Gastrocnemius medialis (tissue), 4 donors: ENCODE data around the gene RASAL3. TPM values are rescaled to one million over a fixed set of nuclear protein-coding genes. Genes with fewer than 3 reads are reported as not detected.
"Not testable (repeated sequence)": the region's sequence is repeated elsewhere in the genome, so short reads cannot be mapped to it uniquely, and the experiment has no call there.

Experiments
- ATAC-seq, 2 donors: fragments of 150-250 bp; one replicate each; pipeline ENCODE4 v1.9.1; 2016
- DNase-seq, 2 donors: peaks; one replicate each; pipeline ENCODE4 v3.0.0-alpha.2; 2019
- H3K27ac ChIP-seq, 4 donors: fragments of 200-600 bp; sonication (generic); 1 replicate in 1 of 4; 2 replicates in 3 of 4; pipeline ENCODE4 v1.5.1; 2016 to 2018; ENCODE audit warnings: mild to moderate bottlenecking in 2 of 4, moderate library complexity in 1 of 4
- H3K27me3 ChIP-seq, 3 donors: fragments of 200-600 bp; sonication (generic) in 2 of 3; 1 replicate in 1 of 3; 2 replicates in 2 of 3; pipeline versions ENCODE4 v1.5.1 to v1.6.0; 2016 to 2019; ENCODE audit warnings: mild to moderate bottlenecking in 1 of 3, moderate library complexity in 1 of 3
- H3K36me3 ChIP-seq, 2 donors: fragments of 200-600 bp; sonication (generic) in 1 of 2; one replicate each; pipeline ENCODE4 v1.5.1; 2017 to 2018
- H3K4me1 ChIP-seq, 2 donors: fragments of 200-600 bp; sonication (generic) in 1 of 2; one replicate each; pipeline ENCODE4 v1.5.1; 2016 to 2017; ENCODE audit warnings: mild to moderate bottlenecking in 2 of 2
- H3K4me3 ChIP-seq, 4 donors: fragments of 200-600 bp; sonication (generic) in 3 of 4; 1 replicate in 1 of 4; 2 replicates in 3 of 4; pipeline ENCODE4 v1.5.1; 2016 to 2019; ENCODE audit warnings: mild to moderate bottlenecking in 2 of 4
- H3K9me3 ChIP-seq, 3 donors: fragments of 200-600 bp; sonication (generic) in 2 of 3; 1 replicate in 1 of 3; 2 replicates in 2 of 3; pipeline ENCODE4 v1.5.1; 2016 to 2019
- CTCF ChIP-seq, 5 experiments: fragments of 450-650 bp in 3 of 5; fragments of 200-600 bp in 2 of 5; sonication (generic) in 2 of 5; IDR thresholded peaks in 4 of 5; conservative IDR thresholded peaks in 1 of 5; 1 replicate in 4 of 5; 2 replicates in 1 of 5; pipeline ENCODE4 v1.5.1; 2016 to 2019; ENCODE audit warnings: antibody characterized with exemption in 5 of 5, mild to moderate bottlenecking in 3 of 5, moderate library complexity in 3 of 5
- POLR2A ChIP-seq, 2 donors: fragments of 450-650 bp; IDR thresholded peaks; one replicate each; pipeline ENCODE4 v1.6.1; 2017; ENCODE audit warnings: antibody characterized with exemption in 2 of 2, mild to moderate bottlenecking in 2 of 2, moderate library complexity in 2 of 2
- in situ Hi-C, 4 donors: fragments of 200-750 bp; cut with MboI; loops; one replicate each; pipeline versions ENCODE4 v1.15.0 to v1.8.0; 2017; ENCODE audit warnings: low sequenced_read_pairs in 4 of 4
- intact Hi-C: fragments of 100-400 bp; cut with DNase I; formaldehyde crosslinking; loops from one replicate; pipeline ENCODE4 v1.15.1; 2023; ENCODE audit warnings: low total_unique reads
- total RNA-seq, 4 donors: library from RNA; depleted of rRNA; stranded (reverse); fragments of >200 nt; gene quantifications; one replicate each; pipeline versions ENCODE4 v1.1.0 to v1.2.3, GENCODE V29; 2016

Gene RASAL3
- total RNA-seq, 4 donors from 2014 or later: 0.36 to 1.6 (median 0.38) TPM; not detected in 1

GRCh38 chr19:15475611-15476010 lies 11.3 kb upstream of the RASAL3 start:
- no peak overlapping the region for H3K4me3 ChIP-seq
- intact Hi-C loops: no loop called here

GRCh38 chr19:15475169-15475568 lies 10.8 kb upstream of the RASAL3 start:
- intact Hi-C loops (no loop called here), in situ Hi-C loops (loop anchor here in 1 of 4 donors (10.0 kb wide), 1 partner anchor 80 kb away; no protein-coding TSS in a partner anchor)
- no peak for DNase-seq
- no peak for ATAC-seq
- Histone ChIP-seq H3K36me3 (no peaks in the 10 kb centered on the region), H3K27ac (no peak overlapping the region), H3K4me1 (no peaks in the 10 kb centered on the region), H3K27me3 (peaks cover 11 to 19% (median 18%) of the 10 kb centered on the region in 3 donors), H3K9me3 (no peaks in the 10 kb centered on the region), H3K4me3 (no peak overlapping the region)
- TF ChIP-seq POLR2A (IDR thresholded peaks at IDR 0.05) (no peak), CTCF (IDR thresholded peaks at IDR 0.05 in 4 of 5, conservative IDR thresholded peaks at IDR 0.05 in 1 of 5) (no peak)

More at GRCh38 chr19:15475611-15476010, 11.3 kb upstream of the RASAL3 start:
- Histone ChIP-seq H3K9me3 (no peaks in the 10 kb centered on the region), H3K36me3 (no peaks in the 10 kb centered on the region), H3K4me1 (no peaks in the 10 kb centered on the region), H3K27ac (no peak overlapping the region), H3K27me3 (peaks cover 8 to 14% (median 14%) of the 10 kb centered on the region in 3 donors)
- in situ Hi-C loops: loop anchor here in 1 of 4 donors (10.0 kb wide), 1 partner anchor 79 kb away; no protein-coding TSS in a partner anchor
- DNase-seq (no peak), ATAC-seq (no peak)
- TF ChIP-seq POLR2A (IDR thresholded peaks at IDR 0.05) (no peak), CTCF (IDR thresholded peaks at IDR 0.05 in 4 of 5, conservative IDR thresholded peaks at IDR 0.05 in 1 of 5) (no peak)

- intact Hi-C loops, ATAC-seq: not testable (repeated sequence)
Measured at GRCh38 chr19:15473821-15474220, 9.5 kb upstream of the RASAL3 start.

GRCh38 chr19:15471639-15472101 lies 7.3 kb upstream of the RASAL3 start:
- in situ Hi-C loops: loop anchor here in 2 of 4 donors (10.0 to 25.0 kb wide), 2 partner anchors 83 to 91 kb away; no protein-coding TSS in a partner anchor
- Histone ChIP-seq H3K36me3 (no peaks in the 10 kb centered on the region), H3K9me3 (no peaks in the 10 kb centered on the region), H3K4me1 (no peaks in the 10 kb centered on the region), H3K4me3 (no peak overlapping the region), H3K27me3 (peaks cover 31 to 38% (median 32%) of the 10 kb centered on the region in 3 donors), H3K27ac (no peak overlapping the region)
- TF ChIP-seq POLR2A (IDR thresholded peaks at IDR 0.05) (no peak), CTCF (IDR thresholded peaks at IDR 0.05 in 4 of 5, conservative IDR thresholded peaks at IDR 0.05 in 1 of 5) (no peak)
- intact Hi-C loops: no loop called here
- DNase-seq: no peak
- no peak for ATAC-seq

More at GRCh38 chr19:15473821-15474220, 9.5 kb upstream of the RASAL3 start:
- H3K27me3 ChIP-seq: peaks cover 21 to 32% (median 30%) of the 10 kb centered on the region in 3 donors
- in situ Hi-C loops: loop anchor here in 2 of 4 donors (10.0 to 25.0 kb wide), 2 partner anchors 81 to 88 kb away; no protein-coding TSS in a partner anchor
- not testable (repeated sequence) for DNase-seq, H3K27ac ChIP-seq, H3K36me3 ChIP-seq, H3K9me3 ChIP-seq, H3K4me3 ChIP-seq, H3K4me1 ChIP-seq

- no peak overlapping the region for H3K27ac ChIP-seq
- DNase-seq (no peak), ATAC-seq (peak in 1 of 2 donors; percentile 33)
- H3K9me3 ChIP-seq: no peaks in the 10 kb centered on the region
- in situ Hi-C loops: loop anchor here in 3 of 4 donors (10.0 to 25.0 kb wide), 2 partner anchors 85 to 93 kb away; no protein-coding TSS in a partner anchor
- intact Hi-C loops: no loop called here
- peaks cover 32 to 38% (median 36%) of the 10 kb centered on the region in 3 donors for H3K27me3 ChIP-seq
- H3K36me3 ChIP-seq: no peaks in the 10 kb centered on the region
- no peaks in the 10 kb centered on the region for H3K4me1 ChIP-seq
- H3K4me3 ChIP-seq: peak overlapping the region in 3 of 4 donors; percentile 33 to 42 (median 40)
- TF ChIP-seq CTCF (IDR thresholded peaks at IDR 0.05 in 4 of 5, conservative IDR thresholded peaks at IDR 0.05 in 1 of 5) (no peak), POLR2A (IDR thresholded peaks at IDR 0.05) (no peak)
Measured at GRCh38 chr19:15469513-15470297, 5.4 kb upstream of the RASAL3 start.
